ENCODE measurements around the gene RIBC2. TPM values are rescaled to one million over a fixed set of nuclear protein-coding genes. Genes with fewer than 3 reads are reported as not detected.

Gene RIBC2
- total RNA-seq, 2 donors from 2014 or later: not detected

GRCh38 chr22:45420011-45420410 is 6.5 kb downstream of the RIBC2 start:
- no peak overlapping the region for H3K4me3 ChIP-seq
- no peaks in the 10 kb centered on the region for H3K36me3 ChIP-seq (replicated peaks in 1 of 2; ENCODE audit: insufficient read depth in 1 of 2, low read depth in 2 of 2)
- 47 to 51% methylated on average over 4 of the region's 4 CpGs for WGBS, 2 donors
- intact Hi-C loops (cut with DNase I): no loop called here
- TF ChIP-seq POLR2A (IDR thresholded peaks at IDR 0.05): no peak
- TF ChIP-seq CTCF (IDR thresholded peaks at IDR 0.05): no peak
- H3K4me1 ChIP-seq: no peaks in the 10 kb centered on the region
- no peaks in the 10 kb centered on the region for H3K27me3 ChIP-seq
- DNase-seq (no peak), ATAC-seq (no peak)
- no peak overlapping the region for H3K27ac ChIP-seq
- H3K9me3 ChIP-seq: no peaks in the 10 kb centered on the region

- H3K4me1 ChIP-seq: no peaks in the 10 kb centered on the region
- H3K27me3 ChIP-seq: no peaks in the 10 kb centered on the region
- intact Hi-C loops (cut with DNase I): no loop called here
- TF ChIP-seq POLR2A (IDR thresholded peaks at IDR 0.05) (no peak), CTCF (IDR thresholded peaks at IDR 0.05) (no peak)
- H3K36me3 ChIP-seq (replicated peaks in 1 of 2; ENCODE audit: insufficient read depth in 1 of 2, low read depth in 2 of 2): no peaks in the 10 kb centered on the region
- H3K9me3 ChIP-seq: no peaks in the 10 kb centered on the region
- H3K27ac ChIP-seq: no peak overlapping the region
- 97% methylated on average over 2 of the region's 2 CpGs for WGBS, 2 donors
- ATAC-seq: no peak
- no peak for DNase-seq
- H3K4me3 ChIP-seq: no peak overlapping the region
Observed at GRCh38 chr22:45420539-45420938, 7.0 kb downstream of the RIBC2 start.

- DNase-seq: no peak
- H3K36me3 ChIP-seq (replicated peaks in 1 of 2; ENCODE audit: insufficient read depth in 1 of 2, low read depth in 2 of 2): no peaks in the 10 kb centered on the region
- H3K27ac ChIP-seq: no peak overlapping the region
- TF ChIP-seq POLR2A (IDR thresholded peaks at IDR 0.05): no peak
- no peak for TF ChIP-seq CTCF (IDR thresholded peaks at IDR 0.05)
- no peaks in the 10 kb centered on the region for H3K4me1 ChIP-seq
- no peak for ATAC-seq
- 66 to 68% methylated on average over 2 of the region's 2 CpGs for WGBS, 2 donors
- no peaks in the 10 kb centered on the region for H3K9me3 ChIP-seq
- no peaks in the 10 kb centered on the region for H3K27me3 ChIP-seq
- intact Hi-C loops (cut with DNase I): no loop called here
- H3K4me3 ChIP-seq: no peak overlapping the region
Observed at GRCh38 chr22:45421349-45422055, 8.0 kb downstream of the RIBC2 start.

- DNase-seq (no peak), ATAC-seq (no peak)
- H3K36me3 ChIP-seq (replicated peaks in 1 of 2; ENCODE audit: insufficient read depth in 1 of 2, low read depth in 2 of 2): no peaks in the 10 kb centered on the region
- H3K4me3 ChIP-seq: no peak overlapping the region
- H3K27ac ChIP-seq: no peak overlapping the region
- H3K9me3 ChIP-seq: no peaks in the 10 kb centered on the region
- no peaks in the 10 kb centered on the region for H3K27me3 ChIP-seq
- 88 to 90% methylated on average over 8 to 14 of the region's 14 CpGs for WGBS, 2 donors
- no peaks in the 10 kb centered on the region for H3K4me1 ChIP-seq
- intact Hi-C loops (cut with DNase I): no loop called here
- no peak for TF ChIP-seq POLR2A (IDR thresholded peaks at IDR 0.05)
- TF ChIP-seq CTCF (IDR thresholded peaks at IDR 0.05): no peak
Observed at GRCh38 chr22:45422237-45422983, 8.9 kb downstream of the RIBC2 start.

Measured in body of pancreas (tissue), 4 donors.